ENCODE results near the gene TRAK1.

GRCh38 chr3:42063888-42064287 is 27.3 kb upstream of the TRAK1 start:
- TF ChIP-seq CTCF (IDR thresholded peaks at IDR 0.05) (no peak), PREB (CRISPR knock-in tag; IDR thresholded peaks at IDR 0.05; ENCODE audit: borderline replicate concordance) (no peak), ARID4B (CRISPR knock-in tag; IDR thresholded peaks at IDR 0.05; ENCODE audit: borderline replicate concordance) (no peak), E2F5 (CRISPR knock-in tag; IDR thresholded peaks at IDR 0.05) (no peak), CREM (CRISPR knock-in tag; IDR thresholded peaks at IDR 0.05) (no peak)
